ENCODE results near the gene SCNN1G.

DNA sequence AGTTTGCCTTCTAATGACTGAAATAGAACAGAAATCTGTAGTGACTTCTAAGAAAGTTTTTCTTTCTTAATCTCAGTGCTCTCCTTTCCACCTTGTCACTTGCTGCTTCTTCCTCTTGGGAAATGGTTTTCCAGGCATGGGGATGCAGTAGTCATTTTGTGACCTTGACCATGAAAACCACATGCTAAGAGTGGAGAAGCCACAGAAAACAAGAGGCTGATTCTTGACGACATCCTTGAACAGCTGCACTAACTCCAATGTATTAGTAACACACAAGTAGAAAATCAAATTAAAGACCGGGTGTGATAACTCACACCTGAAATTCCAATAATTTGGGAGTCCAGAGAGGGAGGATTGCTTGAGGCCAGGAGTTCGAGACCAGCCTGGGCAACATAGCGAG is 17.8 kb upstream of the SCNN1G start:
- TF ChIP-seq EZH2 (IDR thresholded peaks at IDR 0.05; ENCODE audit: insufficient read depth, poor library complexity, severe bottlenecking) (no peak), EZH2phosphoT487 (IDR thresholded peaks at IDR 0.05; ENCODE audit: insufficient read depth, low read depth) (no peak)

All from GM23248 (cell line).